ENCODE results near the gene GRHL3.

Gene GRHL3

DNA sequence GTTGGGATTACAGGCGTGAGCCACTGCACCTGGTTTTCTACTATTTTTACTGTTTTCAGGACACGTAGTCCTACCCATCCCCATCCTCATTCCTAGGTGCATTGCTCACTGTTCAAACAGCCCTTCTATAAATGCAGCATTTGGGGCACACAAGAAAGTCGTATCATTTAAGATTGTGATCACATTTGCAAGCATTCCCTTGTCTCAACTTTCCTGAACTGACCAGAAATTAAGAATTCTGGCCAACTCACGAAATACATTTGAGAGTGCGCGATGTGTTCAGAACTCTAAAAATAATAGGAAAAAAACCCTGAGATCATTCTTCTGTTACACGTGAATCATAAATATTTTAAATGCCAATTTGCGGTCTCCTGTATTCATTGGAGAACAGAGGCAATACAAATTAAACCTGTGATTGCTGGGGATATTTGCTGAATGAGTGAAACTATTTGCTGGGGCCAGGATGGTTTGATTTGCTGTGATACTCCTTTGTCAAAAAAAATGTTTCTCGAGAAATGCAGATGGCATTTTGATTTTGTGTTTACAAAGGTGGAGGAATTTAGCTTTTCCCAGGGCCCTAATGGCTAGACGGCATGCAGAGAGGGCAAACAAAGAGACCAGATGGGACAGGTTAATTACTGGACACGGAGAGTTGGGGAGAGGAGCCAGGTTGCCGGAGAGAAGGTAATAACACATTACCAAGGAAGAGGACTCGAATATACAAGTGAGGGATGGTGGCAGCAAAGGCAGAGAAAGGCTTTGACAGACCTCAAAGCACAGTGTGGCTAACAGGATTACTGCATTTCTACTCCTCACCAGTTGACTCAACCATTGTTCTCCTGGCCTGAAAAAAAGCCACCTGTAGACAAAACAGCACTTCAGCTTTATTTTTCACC is 56.0 kb downstream of the GRHL3 start:
- no peak for DNase-seq

- DNase-seq: no peak
Measured at GRCh38 chr1:24379733-24380315, 60.7 kb downstream of the GRHL3 start.

- no peak for DNase-seq
Measured at GRCh38 chr1:24380508-24380907, 61.4 kb downstream of the GRHL3 start.

DNA sequence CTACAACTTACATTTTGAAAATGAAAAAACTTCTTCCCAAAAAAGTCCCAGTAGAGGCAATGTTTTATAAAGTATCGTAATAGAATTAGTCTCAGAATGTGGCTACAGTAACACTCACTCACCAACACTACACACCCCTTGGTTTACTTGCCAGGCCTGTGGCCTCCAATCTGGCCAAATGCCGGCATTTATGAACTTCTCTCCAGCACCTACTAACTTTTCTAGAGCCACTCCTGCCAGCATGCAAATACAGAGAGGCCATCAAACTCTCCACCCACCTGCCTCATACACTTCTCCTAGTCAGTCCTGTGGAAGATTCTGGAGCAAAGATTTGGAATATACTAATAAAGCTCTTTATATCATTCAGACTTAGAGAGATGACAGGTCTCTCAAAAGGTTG is 62.1 kb downstream of the GRHL3 start:
- DNase-seq: no peak

GRCh38 chr1:24382165-24382577 is 63.0 kb downstream of the GRHL3 start:
- no peak for DNase-seq

GRCh38 chr1:24383381-24383940 is 64.3 kb downstream of the GRHL3 start:
- DNase-seq: no peak

DNA sequence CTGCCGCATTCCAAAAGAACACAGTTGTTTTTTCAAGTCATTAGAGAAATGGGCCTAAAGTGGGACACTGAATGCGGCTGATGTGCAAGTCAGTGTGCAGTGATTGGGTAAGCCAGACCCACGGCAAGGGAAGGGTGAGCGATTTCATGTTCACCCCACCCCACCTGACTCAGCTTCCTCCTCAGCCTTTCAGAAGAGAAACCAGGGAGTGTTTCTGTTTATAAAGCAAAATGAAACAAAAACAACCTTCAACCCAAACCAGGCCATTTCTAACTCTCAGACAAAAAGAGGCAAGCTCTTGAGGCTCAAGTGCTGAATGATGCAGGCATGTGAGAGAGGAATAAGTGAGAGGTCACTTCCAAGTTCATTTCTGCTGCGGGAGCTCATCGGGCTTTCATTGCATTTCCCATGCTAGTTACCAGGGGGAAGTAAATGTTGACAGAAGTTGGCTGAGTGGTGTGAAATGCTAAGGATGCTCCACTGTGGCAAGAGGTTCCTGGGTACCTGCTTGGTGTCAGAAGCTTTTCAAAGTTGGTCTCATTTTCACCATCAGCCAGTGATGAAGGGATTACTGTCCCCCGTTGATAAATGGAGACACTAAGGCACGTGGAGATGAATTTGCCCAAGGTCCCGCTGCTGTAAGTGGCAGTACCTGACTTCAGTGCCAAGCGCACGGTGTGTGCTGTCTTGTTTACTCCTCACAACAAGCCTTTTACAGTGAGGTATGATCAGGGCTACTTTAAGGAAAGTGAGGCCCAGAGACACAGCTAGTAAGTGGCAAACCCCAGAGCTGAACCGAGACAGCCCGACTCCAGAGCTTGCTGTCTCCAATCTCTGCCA is 65.3 kb downstream of the GRHL3 start:
- no peak for DNase-seq

- no peak for DNase-seq
Measured at GRCh38 chr1:24385160-24385940, 66.2 kb downstream of the GRHL3 start.

DNA sequence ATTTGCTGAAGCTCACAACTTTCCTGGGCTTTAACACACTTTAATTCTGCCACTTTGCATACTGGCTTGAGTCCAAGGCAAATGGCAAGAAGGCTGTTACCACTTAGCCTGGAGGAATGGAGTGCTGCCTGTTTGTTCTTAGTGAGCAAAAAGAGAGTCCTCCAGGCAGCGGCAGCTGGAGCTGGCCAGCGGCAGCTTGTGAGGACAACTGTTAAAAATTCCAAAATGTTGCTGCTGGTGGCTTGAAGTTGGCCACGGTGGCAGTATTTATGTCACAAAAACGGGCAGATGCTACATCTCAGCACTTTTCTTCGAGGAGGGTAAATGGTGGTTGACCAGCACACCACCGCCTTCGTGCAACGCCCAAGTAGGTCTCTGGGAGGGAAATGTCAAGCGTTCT is 67.1 kb downstream of the GRHL3 start:
- no peak for DNase-seq

GRCh38 chr1:24386931-24387330 is 67.8 kb downstream of the GRHL3 start:
- no peak for DNase-seq

GRCh38 chr1:24387636-24388175 is 68.5 kb downstream of the GRHL3 start:
- DNase-seq: no peak

DNA sequence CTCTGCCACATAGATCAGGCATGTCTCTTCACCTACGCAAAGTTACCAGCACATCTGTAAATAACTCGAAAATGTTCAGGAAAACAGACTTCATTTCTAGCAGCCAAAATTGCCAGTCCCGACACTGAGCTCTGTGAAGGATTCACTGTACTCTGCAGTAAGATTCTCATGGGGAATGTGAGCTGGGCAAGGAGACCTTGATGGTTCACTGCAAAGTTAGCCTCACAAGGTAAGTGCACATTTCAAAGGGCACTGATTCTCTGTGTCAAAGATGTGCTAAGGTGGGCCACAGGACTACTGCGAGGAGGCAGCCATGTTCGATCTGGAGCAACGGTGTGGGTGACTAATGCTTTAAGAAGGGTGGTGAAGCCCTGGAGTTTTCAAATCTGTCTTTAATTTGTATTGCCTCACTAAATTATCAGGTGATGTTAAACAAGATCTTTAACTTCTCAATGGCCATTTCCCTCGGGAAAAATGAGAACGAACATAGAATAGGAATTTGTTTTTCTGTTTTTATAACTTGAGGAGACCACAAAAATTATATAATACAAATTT is 69.3 kb downstream of the GRHL3 start:
- DNase-seq: no peak

DNA sequence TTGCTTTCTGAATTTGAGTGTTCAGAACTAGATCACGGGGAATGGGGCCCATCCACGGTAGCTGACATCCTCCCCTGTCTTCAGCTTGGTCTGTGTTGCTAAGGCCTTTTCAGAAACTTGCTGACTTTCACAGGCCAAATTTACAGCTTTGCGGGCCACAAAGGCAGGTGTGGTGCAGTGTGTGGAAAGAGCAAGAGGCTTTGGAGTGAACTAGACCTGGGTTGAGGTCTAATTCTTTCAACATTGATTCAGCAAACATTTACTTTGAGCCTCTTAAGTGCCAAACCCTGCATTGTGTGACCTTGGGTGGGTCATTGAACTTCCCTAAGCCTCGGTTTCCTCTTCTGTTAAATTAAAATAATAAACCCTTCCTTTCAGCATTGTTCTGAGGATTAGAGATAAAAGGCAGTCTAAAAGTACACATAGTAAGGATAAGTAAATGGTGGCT is 70.1 kb downstream of the GRHL3 start:
- no peak for DNase-seq

DNA sequence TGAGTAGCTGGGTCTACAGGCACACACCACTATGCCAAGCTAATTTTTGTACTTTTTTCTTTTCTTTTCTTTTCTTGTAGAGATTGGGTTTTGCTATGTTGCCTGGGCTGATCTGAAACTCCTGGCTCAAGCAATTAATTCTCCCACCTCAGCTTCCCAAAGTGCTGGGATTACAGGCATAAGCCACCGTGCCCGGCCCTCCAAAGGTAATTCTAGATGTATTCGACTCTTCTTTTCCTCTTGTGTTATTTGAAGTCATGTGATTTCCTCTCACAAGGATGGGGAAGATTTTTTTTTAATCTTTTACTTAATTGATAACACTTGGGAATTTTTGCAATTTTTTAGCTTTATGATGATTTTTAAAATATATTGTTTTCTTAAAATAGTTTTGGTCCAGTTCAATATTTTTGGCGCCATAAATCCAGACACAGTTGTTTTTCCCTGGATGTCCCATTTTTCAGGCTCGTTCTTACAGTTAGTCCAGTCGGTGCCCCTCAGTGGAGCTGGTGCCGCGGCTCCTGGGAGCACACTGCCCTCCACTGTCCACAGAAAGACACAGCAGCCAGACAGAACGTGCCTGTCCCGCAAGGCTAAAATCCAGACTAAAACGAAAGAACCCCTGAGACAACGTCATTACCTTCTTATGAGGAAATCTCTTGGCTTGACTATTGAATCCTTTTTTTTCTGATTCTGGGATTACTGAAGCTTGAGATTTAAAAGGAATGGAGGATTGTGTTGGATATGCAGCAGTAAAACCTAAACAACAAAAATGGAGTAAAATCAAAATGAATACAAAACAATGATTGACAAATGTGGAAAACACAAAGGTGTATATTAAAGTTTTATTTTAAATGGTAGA is 72.0 kb downstream of the GRHL3 start:
- DNase-seq: peak; percentile 9

- DNase-seq: no peak
Measured at GRCh38 chr1:24391882-24392603, 72.9 kb downstream of the GRHL3 start.

- no peak for DNase-seq
Measured at GRCh38 chr1:24392604-24392946, 73.4 kb downstream of the GRHL3 start.

- no peak for DNase-seq
Measured at GRCh38 chr1:24392982-24393650, 74.0 kb downstream of the GRHL3 start.

DNA sequence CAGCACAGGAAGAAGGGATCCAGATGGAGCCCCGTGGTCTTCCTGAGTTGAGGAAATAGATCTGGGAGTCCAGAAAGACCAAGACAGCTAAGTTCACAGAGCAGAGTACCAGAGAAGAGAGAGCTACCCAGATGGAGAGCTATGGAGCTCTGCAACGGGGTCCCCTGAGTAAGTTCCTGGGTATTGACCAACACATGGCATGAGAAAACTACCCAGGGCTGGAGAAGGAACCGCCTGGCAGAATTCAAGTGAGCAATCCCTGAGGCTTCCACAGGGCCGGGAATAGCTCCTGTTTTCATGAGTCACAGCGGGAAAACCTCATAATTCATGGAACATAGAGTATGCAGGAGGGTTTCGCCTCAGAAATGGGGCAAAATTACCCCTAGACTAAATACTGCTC is 74.7 kb downstream of the GRHL3 start:
- DNase-seq: peak; percentile 9

GRCh38 chr1:24400065-24400464 is 80.9 kb downstream of the GRHL3 start:
- DNase-seq: no peak

- DNase-seq: no peak
Measured at GRCh38 chr1:24403806-24404205, 84.6 kb downstream of the GRHL3 start.

All from GOT3 (cell line).